ENCODE data around the gene ANKLE2. TPM values are rescaled to one million over a fixed set of nuclear protein-coding genes. Genes with fewer than 3 reads are reported as not detected.

ANKLE2 gene
- polyA plus RNA-seq, 1 donor (not counting 4 experiments of a cell fraction or from before 2014, with no cell fraction given): 109 TPM

GRCh38 chr12:132719141-132719953 is 42.3 kb downstream of the ANKLE2 start:
- H3K9me3 ChIP-seq (ENCODE audit: control insufficient read depth, low read depth, low read length): no peaks in the 10 kb centered on the region
- TF ChIP-seq CTCF (optimal IDR thresholded peaks at IDR 0.05 in 1 of 3, IDR thresholded peaks at IDR 0.05 in 1 of 3, conservative IDR thresholded peaks at IDR 0.05 in 1 of 3; ENCODE audit: extremely low read depth in 1 of 3, insufficient read depth in 2 of 3, low read length in 3 of 3) (no peak), EZH2 (IDR thresholded peaks at IDR 0.05; ENCODE audit: low read length) (no peak)
- peaks cover 12% of the 10 kb centered on the region for H4K20me1 ChIP-seq (ENCODE audit: control insufficient read depth, extremely low read depth, insufficient read depth, low read length)
- no peak overlapping the region for H3K27ac ChIP-seq (ENCODE audit: control insufficient read depth, insufficient read depth, low read length)
- dilution Hi-C loops (cut with MboI; ENCODE audit: extremely low pct_ligation_motif_present, low sequenced_read_pairs): no loop called here
- FAIRE-seq: no peak
- H3K9me1 ChIP-seq (ENCODE audit: control insufficient read depth, extremely low read depth, insufficient read depth, low read length): no peaks in the 10 kb centered on the region
- H3K79me2 ChIP-seq (ENCODE audit: control insufficient read depth, insufficient read depth, low read length): peaks cover 36% of the 10 kb centered on the region
- H3K4me3 ChIP-seq (ENCODE audit: control insufficient read depth in 2 of 3, extremely low read depth in 1 of 3, insufficient read depth in 2 of 3, low read depth in 1 of 3, low read length in 3 of 3): no peak overlapping the region
- peaks cover 20 to 50% of the 10 kb centered on the region in 2 experiments for H3K36me3 ChIP-seq (ENCODE audit: control insufficient read depth in 2 of 2, extremely low read depth in 1 of 2, insufficient read depth in 2 of 2, low read length in 2 of 2)
- H3K9ac ChIP-seq (ENCODE audit: control insufficient read depth, extremely low read depth, insufficient read depth, low read length): no peak overlapping the region
- H3K4me2 ChIP-seq (ENCODE audit: control insufficient read depth, extremely low read depth, insufficient read depth, low read depth, low read length): no peak overlapping the region
- H3K27me3 ChIP-seq (ENCODE audit: control insufficient read depth, extremely low read depth, insufficient read depth, low read length): no peaks in the 10 kb centered on the region
- no peak overlapping the region for H2AFZ ChIP-seq (ENCODE audit: control insufficient read depth, low read length)
- DNase-seq (ENCODE audit: low read depth, low spot score): no peak
- no peaks in the 10 kb centered on the region for H3K4me1 ChIP-seq (ENCODE audit: control insufficient read depth, extremely low read depth, insufficient read depth, low read length)

- peaks cover 19 to 49% of the 10 kb centered on the region in 2 experiments for H3K36me3 ChIP-seq (ENCODE audit: control insufficient read depth in 2 of 2, extremely low read depth in 1 of 2, insufficient read depth in 2 of 2, low read length in 2 of 2)
- no peaks in the 10 kb centered on the region for H3K27me3 ChIP-seq (ENCODE audit: control insufficient read depth, extremely low read depth, insufficient read depth, low read length)
- no peak for FAIRE-seq
- H3K9me3 ChIP-seq (ENCODE audit: control insufficient read depth, low read depth, low read length): no peaks in the 10 kb centered on the region
- H3K4me1 ChIP-seq (ENCODE audit: control insufficient read depth, extremely low read depth, insufficient read depth, low read length): no peaks in the 10 kb centered on the region
- H3K9ac ChIP-seq (ENCODE audit: control insufficient read depth, extremely low read depth, insufficient read depth, low read length): no peak overlapping the region
- H3K4me2 ChIP-seq (ENCODE audit: control insufficient read depth, extremely low read depth, insufficient read depth, low read depth, low read length): no peak overlapping the region
- no peak overlapping the region for H3K27ac ChIP-seq (ENCODE audit: control insufficient read depth, insufficient read depth, low read length)
- DNase-seq (ENCODE audit: low read depth, low spot score): no peak
- dilution Hi-C loops (cut with MboI; ENCODE audit: extremely low pct_ligation_motif_present, low sequenced_read_pairs): no loop called here
- peaks cover 11% of the 10 kb centered on the region for H4K20me1 ChIP-seq (ENCODE audit: control insufficient read depth, extremely low read depth, insufficient read depth, low read length)
- TF ChIP-seq CTCF (optimal IDR thresholded peaks at IDR 0.05 in 1 of 3, IDR thresholded peaks at IDR 0.05 in 1 of 3, conservative IDR thresholded peaks at IDR 0.05 in 1 of 3; ENCODE audit: extremely low read depth in 1 of 3, insufficient read depth in 2 of 3, low read length in 3 of 3) (no peak), EZH2 (IDR thresholded peaks at IDR 0.05; ENCODE audit: low read length) (no peak)
- H3K79me2 ChIP-seq (ENCODE audit: control insufficient read depth, insufficient read depth, low read length): peaks cover 37% of the 10 kb centered on the region
- H3K9me1 ChIP-seq (ENCODE audit: control insufficient read depth, extremely low read depth, insufficient read depth, low read length): no peaks in the 10 kb centered on the region
- H3K4me3 ChIP-seq (ENCODE audit: control insufficient read depth in 2 of 3, extremely low read depth in 1 of 3, insufficient read depth in 2 of 3, low read depth in 1 of 3, low read length in 3 of 3): no peak overlapping the region
- no peak overlapping the region for H2AFZ ChIP-seq (ENCODE audit: control insufficient read depth, low read length)
Observed at GRCh38 chr12:132718644-132719043, 43.0 kb downstream of the ANKLE2 start.

All from keratinocyte (primary cell).